Measurements from ENCODE around the gene RAVER2.

DNA sequence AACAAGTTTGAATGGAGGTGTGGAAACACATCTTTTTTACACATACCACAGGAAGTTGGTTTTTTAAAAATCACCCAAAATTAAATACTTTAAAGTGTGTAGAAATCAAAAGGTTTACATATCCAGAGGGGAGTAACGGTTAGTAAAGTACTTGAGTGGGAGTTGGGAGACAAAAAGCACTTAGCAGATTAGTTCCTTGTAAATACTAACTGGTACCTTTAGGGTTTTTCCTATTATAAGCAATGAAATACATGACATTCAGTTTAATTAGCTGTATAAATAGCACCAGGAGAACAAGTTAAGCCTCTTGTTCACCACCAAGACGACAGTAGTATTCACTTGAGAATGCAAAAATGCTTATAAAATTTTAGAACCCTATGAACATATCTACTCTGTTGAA is 23.7 kb upstream of the RAVER2 start:
- TF ChIP-seq, protein P1, sequence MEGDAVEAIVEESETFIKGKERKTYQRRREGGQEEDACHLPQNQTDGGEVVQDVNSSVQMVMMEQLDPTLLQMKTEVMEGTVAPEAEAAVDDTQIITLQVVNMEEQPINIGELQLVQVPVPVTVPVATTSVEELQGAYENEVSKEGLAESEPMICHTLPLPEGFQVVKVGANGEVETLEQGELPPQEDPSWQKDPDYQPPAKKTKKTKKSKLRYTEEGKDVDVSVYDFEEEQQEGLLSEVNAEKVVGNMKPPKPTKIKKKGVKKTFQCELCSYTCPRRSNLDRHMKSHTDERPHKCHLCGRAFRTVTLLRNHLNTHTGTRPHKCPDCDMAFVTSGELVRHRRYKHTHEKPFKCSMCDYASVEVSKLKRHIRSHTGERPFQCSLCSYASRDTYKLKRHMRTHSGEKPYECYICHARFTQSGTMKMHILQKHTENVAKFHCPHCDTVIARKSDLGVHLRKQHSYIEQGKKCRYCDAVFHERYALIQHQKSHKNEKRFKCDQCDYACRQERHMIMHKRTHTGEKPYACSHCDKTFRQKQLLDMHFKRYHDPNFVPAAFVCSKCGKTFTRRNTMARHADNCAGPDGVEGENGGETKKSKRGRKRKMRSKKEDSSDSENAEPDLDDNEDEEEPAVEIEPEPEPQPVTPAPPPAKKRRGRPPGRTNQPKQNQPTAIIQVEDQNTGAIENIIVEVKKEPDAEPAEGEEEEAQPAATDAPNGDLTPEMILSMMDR (IDR thresholded peaks at IDR 0.05; ENCODE audit: low read depth, low read length) = no peak
- no peak for TF ChIP-seq EZH2phosphoT487 (IDR thresholded peaks at IDR 0.05; ENCODE audit: low read depth)
